Chondrocyte (in vitro differentiated cells): ENCODE data around the gene AKR7A2. TPM values are rescaled to one million over a fixed set of nuclear protein-coding genes. Genes with fewer than 3 reads are reported as not detected.

Source experiments
- DNase-seq: peaks from one replicate; pipeline ENCODE4 v3.0.0; 2021; ENCODE audit warnings: mixed read lengths, low spot score
- H3K27ac Mint-ChIP-seq: one replicate; pipeline ENCODE4 v1.8.0; 2021; ENCODE audit warnings: mild to moderate bottlenecking, moderate library complexity, mixed read lengths; ENCODE audit not compliant: unreplicated experiment
- H3K27me3 Mint-ChIP-seq: 2 replicates; pipeline ENCODE4 v1.8.0; 2021; ENCODE audit warnings: low read depth, mixed read lengths
- H3K36me3 Mint-ChIP-seq: 2 replicates; pipeline ENCODE4 v1.8.0; 2021; ENCODE audit warnings: low read depth, mixed read lengths
- H3K4me1 Mint-ChIP-seq: 2 replicates; pipeline ENCODE4 v1.8.0; 2021; ENCODE audit warnings: low read depth, mild to moderate bottlenecking, mixed read lengths
- H3K4me3 Mint-ChIP-seq: one replicate; pipeline ENCODE4 v1.8.0; 2021; ENCODE audit warnings: mild to moderate bottlenecking, moderate library complexity, mixed read lengths; ENCODE audit not compliant: unreplicated experiment
- H3K9me3 Mint-ChIP-seq: 2 replicates; pipeline ENCODE4 v1.8.0; 2021; ENCODE audit warnings: low read depth, mixed read lengths
- CTCF ChIP-seq: fragments of 200-600 bp; sonication (generic); IDR thresholded peaks from 2 replicates; pipeline ENCODE4 v1.5.0; 2021; ENCODE audit warnings: antibody characterized with exemption, mild to moderate bottlenecking, moderate library complexity
- total RNA-seq: library from RNA; stranded (reverse); gene quantifications from 3 replicates; pipeline ENCODE4 v1.2.1, GENCODE V29; 2021

The AKR7A2 gene
- total RNA-seq, 1 donor from 2014 or later, result 46.6 TPM

- H3K27ac Mint-ChIP-seq, result no peak overlapping the region
- H3K27me3 Mint-ChIP-seq, result no peaks in the 10 kb centered on the region
- H3K9me3 Mint-ChIP-seq, result no peaks in the 10 kb centered on the region
- TF ChIP-seq CTCF, result no peak
- no peak overlapping the region for H3K4me3 Mint-ChIP-seq
- peaks cover 22% of the 10 kb centered on the region for H3K36me3 Mint-ChIP-seq
- H3K4me1 Mint-ChIP-seq, result peaks cover 9% of the 10 kb centered on the region
- DNase-seq, result no peak
These were observed 46.8 kb upstream of the AKR7A2 start for GRCh38 chr1:19358710-19359109.

GRCh38 chr1:19357299-19357986 lies 45.5 kb upstream of the AKR7A2 start:
- Mint-ChIP-seq H3K27ac (no peak overlapping the region), H3K4me1 (peaks cover 9% of the 10 kb centered on the region), H3K36me3 (peaks cover 24% of the 10 kb centered on the region), H3K27me3 (no peaks in the 10 kb centered on the region), H3K9me3 (no peaks in the 10 kb centered on the region), H3K4me3 (no peak overlapping the region)
- no peak for TF ChIP-seq CTCF
- no peak for DNase-seq

- H3K27me3 Mint-ChIP-seq, result no peaks in the 10 kb centered on the region
- no peaks in the 10 kb centered on the region for H3K9me3 Mint-ChIP-seq
- H3K27ac Mint-ChIP-seq, result no peak overlapping the region
- peaks cover 5% of the 10 kb centered on the region for H3K4me1 Mint-ChIP-seq
- H3K4me3 Mint-ChIP-seq, result no peak overlapping the region
- H3K36me3 Mint-ChIP-seq, result peaks cover 29% of the 10 kb centered on the region
- TF ChIP-seq CTCF, result no peak
- no peak for DNase-seq
These were observed 44.3 kb upstream of the AKR7A2 start for GRCh38 chr1:19356266-19356665.

GRCh38 chr1:19354531-19354981 lies 42.6 kb upstream of the AKR7A2 start:
- Mint-ChIP-seq H3K9me3 (no peaks in the 10 kb centered on the region), H3K4me3 (no peak overlapping the region), H3K27me3 (no peaks in the 10 kb centered on the region), H3K4me1 (no peaks in the 10 kb centered on the region), H3K27ac (no peak overlapping the region), H3K36me3 (peaks cover 32% of the 10 kb centered on the region)
- no peak for DNase-seq
- TF ChIP-seq CTCF, result no peak

GRCh38 chr1:19353596-19353995 lies 41.7 kb upstream of the AKR7A2 start:
- peaks cover 36% of the 10 kb centered on the region for H3K36me3 Mint-ChIP-seq
- no peaks in the 10 kb centered on the region for H3K27me3 Mint-ChIP-seq
- no peak for TF ChIP-seq CTCF
- no peak overlapping the region for H3K4me3 Mint-ChIP-seq
- no peaks in the 10 kb centered on the region for H3K9me3 Mint-ChIP-seq
- H3K27ac Mint-ChIP-seq, result no peak overlapping the region
- H3K4me1 Mint-ChIP-seq, result no peaks in the 10 kb centered on the region
- DNase-seq, result no peak
